NCI-H187 treated with DMSO at 0.1 percent for 48 hours (cell line): ENCODE data around the gene IL34.
"Not testable (repeated sequence)": the region's sequence is repeated elsewhere in the genome, so short reads cannot be mapped to it uniquely, and the experiment has no call there.

Experiments
- DNase-seq: peaks from one replicate; lab custom pipeline; 2025; lab: John Stamatoyannopoulos, UW

IL34 gene

GRCh38 chr16:70658921-70659320 lies 12.6 kb downstream of the IL34 start:
- no peak for DNase-seq

DNA sequence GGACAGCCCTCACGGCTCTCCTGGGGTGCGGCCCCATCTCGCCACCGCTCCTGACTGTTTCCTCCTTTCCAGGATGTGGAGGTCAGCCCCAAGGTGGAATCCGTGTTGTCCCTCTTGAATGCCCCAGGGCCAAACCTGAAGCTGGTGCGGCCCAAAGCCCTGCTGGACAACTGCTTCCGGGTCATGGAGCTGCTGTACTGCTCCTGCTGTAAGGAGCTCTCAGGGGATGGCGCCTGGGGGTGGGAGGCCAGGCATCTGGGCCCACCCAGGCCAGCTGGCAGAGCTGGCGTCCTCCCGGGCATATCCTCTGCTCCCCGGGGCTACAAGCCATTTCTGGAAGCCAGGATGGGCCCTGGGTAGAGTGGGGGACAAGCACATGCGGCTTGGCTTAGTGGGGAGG lies 13.2 kb downstream of the IL34 start:
- DNase-seq = no peak

- DNase-seq = no peak
Observed at GRCh38 chr16:70659953-70660671, 13.8 kb downstream of the IL34 start.

DNA sequence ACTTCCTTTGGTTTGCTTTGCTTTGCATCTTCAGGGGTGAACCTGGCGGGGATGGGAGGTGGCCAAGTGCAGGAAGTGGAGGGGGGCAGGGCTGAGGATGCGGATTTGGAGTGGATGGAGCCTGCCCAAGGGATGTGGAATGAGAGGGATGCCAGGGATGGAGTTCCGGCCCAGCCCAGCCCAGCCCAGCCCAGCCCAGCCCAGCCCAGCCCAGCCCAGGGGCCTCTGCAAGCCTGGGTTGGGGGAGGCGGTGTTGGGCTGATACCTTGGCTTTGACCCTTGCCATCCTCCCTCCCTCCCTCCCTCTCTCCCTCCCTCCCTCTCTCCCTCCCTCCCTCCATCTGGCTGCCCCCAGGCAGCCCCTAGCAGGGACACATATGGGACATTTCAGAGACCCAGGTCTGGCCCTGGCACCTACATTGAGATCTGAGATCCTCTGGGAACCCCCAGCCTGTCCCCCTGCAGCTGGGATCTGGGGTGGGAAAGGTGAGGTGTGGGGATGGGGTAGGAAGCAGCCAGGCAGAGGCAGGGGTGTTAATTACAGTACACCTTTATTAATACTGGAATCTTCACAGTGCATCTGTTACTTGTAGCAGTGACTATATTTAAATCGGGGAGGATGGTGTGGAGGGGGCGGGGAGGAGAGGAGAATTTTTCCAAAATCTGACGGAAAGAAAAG lies 14.5 kb downstream of the IL34 start:
- no peak for DNase-seq

- DNase-seq = no peak
Observed at GRCh38 chr16:70661534-70661917, 15.2 kb downstream of the IL34 start.

GRCh38 chr16:70661918-70662641 lies 15.7 kb downstream of the IL34 start:
- DNase-seq = no peak

DNA sequence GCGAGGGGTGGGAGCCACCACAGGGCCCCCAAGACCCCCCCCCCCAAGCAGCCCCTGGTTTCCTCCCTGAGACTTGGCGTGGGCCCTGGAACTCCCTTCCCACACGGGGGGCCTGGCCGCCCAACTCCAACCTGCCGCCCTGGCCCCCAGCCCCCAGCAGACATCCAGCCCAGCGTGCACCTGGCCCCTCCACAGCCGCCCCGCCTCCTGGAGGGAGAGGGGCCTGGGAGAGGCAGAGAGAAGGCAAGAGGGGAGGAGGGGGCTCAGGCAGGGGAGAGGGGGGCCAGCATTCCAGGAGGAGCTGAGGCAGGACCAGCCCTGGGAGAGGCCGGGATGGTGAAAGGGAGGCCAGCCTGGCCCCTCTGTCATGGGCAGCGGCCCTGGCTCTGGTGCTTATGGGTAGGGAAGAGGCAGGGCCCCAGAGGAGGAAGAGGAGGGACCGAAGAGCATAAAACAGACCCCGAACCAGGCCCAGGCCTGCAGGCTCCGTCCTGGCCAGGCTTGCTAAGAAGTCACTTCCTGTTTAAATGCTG lies 16.7 kb downstream of the IL34 start:
- DNase-seq = no peak

DNA sequence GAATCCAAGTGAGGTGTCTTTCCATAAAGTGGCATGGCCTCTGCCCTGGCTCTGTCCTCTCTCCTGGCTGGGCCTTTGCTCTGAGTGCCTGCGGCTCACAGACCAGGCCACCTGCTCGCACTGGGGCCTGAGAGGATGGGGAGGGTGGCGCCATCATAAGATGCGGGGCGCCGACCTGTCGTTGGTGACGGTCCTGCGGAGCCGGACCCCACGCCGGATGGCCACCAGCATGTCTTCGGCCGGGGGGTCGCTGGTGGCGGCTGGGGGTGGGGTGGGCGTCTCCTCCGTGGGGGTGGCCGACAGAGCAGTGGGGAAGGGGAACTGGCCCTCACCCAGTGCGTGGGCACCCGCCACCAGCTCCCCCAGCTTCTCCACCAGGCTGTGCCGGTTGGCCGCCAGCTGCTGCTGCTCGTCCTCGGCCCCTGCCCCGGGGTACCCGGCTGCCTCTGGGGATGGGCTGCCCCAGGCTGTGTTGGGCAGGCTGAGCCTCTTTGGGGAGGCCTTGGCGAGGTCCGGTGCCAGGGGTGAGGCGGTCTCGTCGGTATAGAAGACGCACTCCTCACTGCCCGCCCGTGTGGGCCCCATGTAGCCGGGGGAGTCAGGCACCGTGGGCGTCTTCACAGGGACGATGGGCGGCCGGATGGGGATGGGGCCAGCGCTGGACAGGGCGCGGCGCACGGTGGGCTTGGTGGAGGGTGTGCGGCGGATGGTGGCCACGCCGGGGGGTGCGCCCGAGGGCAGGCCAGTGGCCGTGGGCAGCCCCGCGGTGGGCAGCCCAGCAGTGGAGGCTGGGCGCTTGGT lies 17.4 kb downstream of the IL34 start:
- DNase-seq = no peak

DNA sequence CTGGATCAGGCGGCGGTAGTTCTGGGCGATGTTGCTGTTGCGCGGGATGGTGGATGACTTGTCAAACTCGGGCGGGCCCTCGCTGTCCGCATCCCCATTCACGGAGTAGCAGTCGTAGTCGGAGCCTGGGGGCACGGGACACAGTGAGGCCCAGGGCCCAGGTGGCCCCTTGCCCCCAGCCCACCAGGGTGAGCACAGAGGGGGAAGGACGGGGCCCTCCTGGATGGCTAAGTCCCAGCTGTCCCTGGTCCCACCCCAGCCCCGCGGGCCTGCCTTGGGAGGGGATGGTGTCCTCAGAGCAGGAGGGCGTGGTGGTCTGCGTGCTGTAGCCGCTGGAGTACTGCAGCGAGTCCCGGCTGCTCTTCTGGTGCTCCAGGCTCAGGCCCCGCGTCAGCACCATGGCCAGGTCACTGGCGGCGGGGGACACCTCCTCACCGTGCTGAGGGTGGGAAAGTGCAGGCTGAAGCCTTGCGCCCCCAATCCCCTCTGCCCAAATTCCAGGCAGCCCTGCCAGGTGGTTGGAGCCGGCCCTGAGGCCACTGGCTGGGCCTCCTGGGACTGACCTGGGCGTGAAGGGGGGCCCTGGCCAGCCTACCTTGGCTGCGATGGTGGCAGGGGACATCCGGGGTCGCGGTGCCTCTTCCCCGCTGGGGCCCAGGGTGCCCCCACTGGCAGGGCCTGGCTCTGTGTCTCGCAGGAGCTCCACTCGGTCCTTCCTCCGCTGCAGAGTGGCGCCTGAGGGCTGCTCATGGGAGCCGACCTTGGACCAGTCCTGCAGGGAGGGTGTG lies 18.2 kb downstream of the IL34 start:
- DNase-seq = no peak

GRCh38 chr16:70665113-70665694 lies 18.8 kb downstream of the IL34 start:
- no peak for DNase-seq

DNA sequence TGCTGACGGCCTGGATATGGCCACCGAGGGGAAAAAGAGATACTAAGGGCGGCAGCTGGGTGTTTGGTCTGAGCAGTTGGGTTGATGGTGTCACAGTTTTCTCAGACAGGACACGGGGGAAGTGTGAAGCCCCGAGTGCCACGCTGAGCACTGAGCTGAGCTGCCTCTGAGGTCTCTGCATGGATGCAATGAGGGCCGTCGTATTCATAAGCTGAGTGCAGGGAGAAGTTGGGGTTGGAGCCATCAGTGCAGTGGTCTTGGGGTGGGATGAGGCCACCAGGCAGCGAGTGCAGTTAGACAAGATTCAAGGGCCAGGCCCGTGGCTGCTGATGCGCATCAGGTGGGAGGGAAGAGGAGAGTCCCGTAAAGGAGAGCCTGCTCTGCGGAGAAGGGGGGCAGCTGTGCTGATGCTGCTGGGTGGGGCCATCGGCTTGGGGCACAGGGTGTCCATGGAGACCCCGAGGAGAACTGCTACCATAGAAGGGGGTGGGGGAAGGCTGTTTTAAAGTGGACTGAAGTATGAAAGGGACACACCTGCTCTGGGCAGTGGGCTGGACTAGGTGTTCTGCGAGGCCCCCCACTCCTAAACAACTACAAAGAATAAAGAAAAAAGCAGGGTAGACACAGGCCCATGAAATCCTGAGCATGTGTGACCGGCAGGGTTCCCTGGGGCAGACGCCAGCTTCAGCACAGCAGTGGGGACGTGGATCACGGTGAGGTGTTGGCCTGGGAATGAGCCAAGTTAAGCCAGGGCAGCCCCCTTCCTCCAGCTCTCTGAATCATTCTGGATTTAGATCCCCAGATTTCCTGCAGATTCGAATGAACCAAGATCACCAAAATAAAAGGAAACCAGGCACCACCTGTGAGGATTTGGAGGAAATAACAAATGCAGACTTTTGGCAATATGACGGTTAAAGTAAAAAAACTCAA lies 19.7 kb downstream of the IL34 start:
- DNase-seq = no peak

- DNase-seq = no peak
Observed at GRCh38 chr16:70670175-70670574, 23.8 kb downstream of the IL34 start.

- not testable (repeated sequence) for DNase-seq
Observed at GRCh38 chr16:70670938-70671337, 24.6 kb downstream of the IL34 start.

GRCh38 chr16:70674221-70675014 lies 28.1 kb downstream of the IL34 start:
- DNase-seq = no peak

GRCh38 chr16:70675851-70676513 lies 29.6 kb downstream of the IL34 start:
- DNase-seq = no peak

DNA sequence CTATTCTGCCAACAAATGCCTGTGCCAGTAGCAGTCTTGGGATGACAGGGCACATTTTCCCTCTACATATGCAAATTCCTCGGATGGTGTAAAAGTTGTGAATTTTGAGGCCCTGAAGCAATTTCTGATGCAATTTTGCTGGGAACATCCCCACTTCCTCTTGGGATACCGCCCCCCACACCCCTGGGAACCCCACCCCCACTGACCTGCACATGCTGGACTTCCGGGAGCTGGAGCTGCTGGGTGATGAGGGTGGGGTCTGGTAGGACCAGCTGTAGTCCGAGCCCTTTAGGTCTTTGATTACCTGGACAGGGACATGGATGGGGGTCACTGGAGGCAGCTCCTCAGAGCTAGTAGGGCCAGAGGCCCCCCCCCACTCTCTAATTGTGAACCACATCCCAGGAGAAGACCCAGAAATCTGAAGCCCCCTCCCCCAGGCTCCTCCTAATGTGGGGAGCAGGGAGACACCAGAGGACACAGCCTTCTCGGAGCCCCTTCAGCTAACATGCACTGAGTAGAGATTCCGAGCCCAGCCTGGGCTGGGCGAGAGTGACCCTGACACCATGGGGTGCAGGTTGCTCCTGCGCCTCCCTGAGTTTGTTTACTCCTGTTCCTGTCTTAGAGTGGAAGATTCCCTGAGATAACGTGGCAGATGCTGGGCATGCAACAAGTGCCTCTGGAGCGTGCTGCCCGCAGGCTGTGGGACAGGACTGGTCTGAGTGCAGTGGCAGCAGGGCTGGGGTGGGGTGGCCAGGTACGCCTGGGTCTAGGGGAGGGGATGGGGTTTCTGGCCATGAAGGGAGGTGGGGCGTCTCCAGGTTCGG lies 30.5 kb downstream of the IL34 start:
- no peak for DNase-seq

GRCh38 chr16:70677499-70678120 lies 31.3 kb downstream of the IL34 start:
- DNase-seq = no peak
